ENCODE data around the gene GCM1.

- TF ChIP-seq, protein P1, sequence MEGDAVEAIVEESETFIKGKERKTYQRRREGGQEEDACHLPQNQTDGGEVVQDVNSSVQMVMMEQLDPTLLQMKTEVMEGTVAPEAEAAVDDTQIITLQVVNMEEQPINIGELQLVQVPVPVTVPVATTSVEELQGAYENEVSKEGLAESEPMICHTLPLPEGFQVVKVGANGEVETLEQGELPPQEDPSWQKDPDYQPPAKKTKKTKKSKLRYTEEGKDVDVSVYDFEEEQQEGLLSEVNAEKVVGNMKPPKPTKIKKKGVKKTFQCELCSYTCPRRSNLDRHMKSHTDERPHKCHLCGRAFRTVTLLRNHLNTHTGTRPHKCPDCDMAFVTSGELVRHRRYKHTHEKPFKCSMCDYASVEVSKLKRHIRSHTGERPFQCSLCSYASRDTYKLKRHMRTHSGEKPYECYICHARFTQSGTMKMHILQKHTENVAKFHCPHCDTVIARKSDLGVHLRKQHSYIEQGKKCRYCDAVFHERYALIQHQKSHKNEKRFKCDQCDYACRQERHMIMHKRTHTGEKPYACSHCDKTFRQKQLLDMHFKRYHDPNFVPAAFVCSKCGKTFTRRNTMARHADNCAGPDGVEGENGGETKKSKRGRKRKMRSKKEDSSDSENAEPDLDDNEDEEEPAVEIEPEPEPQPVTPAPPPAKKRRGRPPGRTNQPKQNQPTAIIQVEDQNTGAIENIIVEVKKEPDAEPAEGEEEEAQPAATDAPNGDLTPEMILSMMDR (IDR thresholded peaks at IDR 0.05): no peak
- no peak for TF ChIP-seq POLR2A (IDR thresholded peaks at IDR 0.05)
Observed at GRCh38 chr6:53175027-53175426, 26.4 kb upstream of the GCM1 start.

Measured in Peyer's patch (tissue), 4 donors.